Activated naive CD4-positive, alpha-beta T cell treated with anti-CD3 and anti-CD28 coated beads, Interleukin-2, amount 10 ng/mL, durations not matched to agents 7 days and 5 days (primary cell): ENCODE measurements around the gene PCSK2.

ENCODE experiments used
- CTCF ChIA-PET: fragments of 350-600 bp; sonication (Branson Sonifier 250); formaldehyde crosslinking; loops from one replicate; lab custom pipeline; 2021; ENCODE audit warnings: antibody characterized with exemption; lab: Charles Lee
- DNase-seq: peaks from one replicate; pipeline ENCODE4 v3.0.0-alpha.2; 2020
- H3K27ac Mint-ChIP-seq: one replicate; pipeline ENCODE4 v1.8.0; 2021; ENCODE audit warnings: mild to moderate bottlenecking, moderate library complexity, mixed read lengths
- H3K27me3 Mint-ChIP-seq: one replicate; pipeline ENCODE4 v1.8.0; 2021; ENCODE audit warnings: mild to moderate bottlenecking, mixed read lengths
- H3K36me3 Mint-ChIP-seq: one replicate; pipeline ENCODE4 v1.8.0; 2021; ENCODE audit warnings: mixed read lengths
- H3K4me1 Mint-ChIP-seq: one replicate; pipeline ENCODE4 v1.8.0; 2021; ENCODE audit warnings: mixed read lengths
- H3K4me3 Mint-ChIP-seq: one replicate; pipeline ENCODE4 v1.8.0; 2021; ENCODE audit warnings: mild to moderate bottlenecking, moderate library complexity, mixed read lengths
- H3K9me3 Mint-ChIP-seq: one replicate; pipeline ENCODE4 v1.8.0; 2021; ENCODE audit warnings: mixed read lengths

Gene PCSK2

GRCh38 chr20:17445543-17445942, 218.7 kb downstream of the PCSK2 start:
- H3K4me3 Mint-ChIP-seq = no peak overlapping the region
- peaks cover 23% of the 10 kb centered on the region for H3K27me3 Mint-ChIP-seq
- DNase-seq = no peak
- H3K36me3 Mint-ChIP-seq = no peaks in the 10 kb centered on the region
- CTCF ChIA-PET = no interaction called here
- H3K9me3 Mint-ChIP-seq = peaks cover 2% of the 10 kb centered on the region
- H3K27ac Mint-ChIP-seq = no peak overlapping the region
- H3K4me1 Mint-ChIP-seq = no peaks in the 10 kb centered on the region

- Mint-ChIP-seq H3K27ac (no peak overlapping the region), H3K27me3 (peaks cover 18% of the 10 kb centered on the region), H3K4me3 (no peak overlapping the region), H3K36me3 (no peaks in the 10 kb centered on the region), H3K9me3 (peaks cover 2% of the 10 kb centered on the region), H3K4me1 (no peaks in the 10 kb centered on the region)
- CTCF ChIA-PET = no interaction called here
- no peak for DNase-seq
Measured at GRCh38 chr20:17446171-17446570, 219.3 kb downstream of the PCSK2 start.

- H3K27ac Mint-ChIP-seq = no peak overlapping the region
- no peaks in the 10 kb centered on the region for H3K36me3 Mint-ChIP-seq
- H3K4me1 Mint-ChIP-seq = no peaks in the 10 kb centered on the region
- H3K4me3 Mint-ChIP-seq = no peak overlapping the region
- H3K9me3 Mint-ChIP-seq = no peaks in the 10 kb centered on the region
- CTCF ChIA-PET = no interaction called here
- DNase-seq = no peak
- peaks cover 31% of the 10 kb centered on the region for H3K27me3 Mint-ChIP-seq
Measured at GRCh38 chr20:17448071-17448470, 221.2 kb downstream of the PCSK2 start.

GRCh38 chr20:17449031-17449430, 222.2 kb downstream of the PCSK2 start:
- DNase-seq = no peak
- CTCF ChIA-PET = interaction anchor here (0.8 kb wide), 1 partner anchor 628 kb away, joined by 3 read pairs; no protein-coding TSS in a partner anchor
- Mint-ChIP-seq H3K27me3 (peaks cover 33% of the 10 kb centered on the region), H3K4me3 (no peak overlapping the region), H3K9me3 (no peaks in the 10 kb centered on the region), H3K36me3 (no peaks in the 10 kb centered on the region), H3K27ac (no peak overlapping the region), H3K4me1 (no peaks in the 10 kb centered on the region)

DNA sequence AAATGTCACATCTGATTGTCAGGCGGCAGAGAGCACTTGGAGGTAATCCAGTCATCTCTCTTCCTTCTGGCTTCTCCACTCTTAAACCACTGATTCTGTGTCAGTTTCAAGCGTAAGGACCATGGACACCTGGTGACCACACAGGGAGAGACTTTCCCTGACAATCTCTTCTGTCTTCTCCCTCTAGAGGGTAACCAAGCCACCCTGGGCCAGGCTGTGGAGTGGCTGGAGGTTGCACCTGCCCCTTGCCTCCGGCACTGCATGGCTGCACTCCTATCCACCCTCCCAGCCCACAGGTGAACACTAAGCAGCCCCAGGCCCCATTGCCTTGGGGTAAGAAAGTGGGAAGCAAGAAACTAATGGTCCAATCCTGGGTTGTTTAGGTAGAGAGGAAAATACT, 225.6 kb downstream of the PCSK2 start:
- no peak for DNase-seq
- Mint-ChIP-seq H3K36me3 (no peaks in the 10 kb centered on the region), H3K4me1 (no peaks in the 10 kb centered on the region), H3K27me3 (peaks cover 48% of the 10 kb centered on the region), H3K4me3 (no peak overlapping the region), H3K27ac (no peak overlapping the region), H3K9me3 (no peaks in the 10 kb centered on the region)
- CTCF ChIA-PET = no interaction called here

- H3K4me3 Mint-ChIP-seq = no peak overlapping the region
- H3K27ac Mint-ChIP-seq = no peak overlapping the region
- H3K36me3 Mint-ChIP-seq = no peaks in the 10 kb centered on the region
- peaks cover 53% of the 10 kb centered on the region for H3K27me3 Mint-ChIP-seq
- CTCF ChIA-PET = interaction anchor here (1.5 kb wide), 1 partner anchor 21 kb away, joined by 4 read pairs; no protein-coding TSS in a partner anchor
- DNase-seq = no peak
- H3K9me3 Mint-ChIP-seq = no peaks in the 10 kb centered on the region
- no peaks in the 10 kb centered on the region for H3K4me1 Mint-ChIP-seq
Measured at GRCh38 chr20:17453592-17453991, 226.8 kb downstream of the PCSK2 start.

DNA sequence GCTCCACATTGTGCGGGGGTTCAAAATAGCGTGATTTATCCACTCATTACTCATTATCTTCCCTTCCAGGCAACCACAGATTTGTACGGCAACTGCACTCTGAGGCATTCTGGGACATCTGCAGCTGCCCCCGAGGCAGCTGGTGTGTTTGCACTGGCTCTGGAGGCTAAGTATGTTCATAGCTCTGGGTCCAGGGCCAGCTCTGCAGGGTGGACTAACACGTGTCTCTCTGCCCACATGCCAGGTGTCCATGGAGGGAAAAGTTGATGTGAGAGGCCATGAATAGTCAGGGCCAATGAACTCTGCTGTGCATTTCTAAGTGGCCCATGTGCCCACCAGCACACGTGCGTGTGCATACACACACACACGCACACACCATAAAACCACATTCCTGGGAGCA, 229.4 kb downstream of the PCSK2 start:
- no peak overlapping the region for H3K4me3 Mint-ChIP-seq
- peaks cover 46% of the 10 kb centered on the region for H3K27me3 Mint-ChIP-seq
- H3K9me3 Mint-ChIP-seq = peaks cover 2% of the 10 kb centered on the region
- H3K36me3 Mint-ChIP-seq = no peaks in the 10 kb centered on the region
- H3K27ac Mint-ChIP-seq = no peak overlapping the region
- CTCF ChIA-PET = interaction anchor here (0.7 kb wide), 1 partner anchor 42 kb away, joined by 3 read pairs; no protein-coding TSS in a partner anchor
- peaks cover 6% of the 10 kb centered on the region for H3K4me1 Mint-ChIP-seq
- no peak for DNase-seq

DNA sequence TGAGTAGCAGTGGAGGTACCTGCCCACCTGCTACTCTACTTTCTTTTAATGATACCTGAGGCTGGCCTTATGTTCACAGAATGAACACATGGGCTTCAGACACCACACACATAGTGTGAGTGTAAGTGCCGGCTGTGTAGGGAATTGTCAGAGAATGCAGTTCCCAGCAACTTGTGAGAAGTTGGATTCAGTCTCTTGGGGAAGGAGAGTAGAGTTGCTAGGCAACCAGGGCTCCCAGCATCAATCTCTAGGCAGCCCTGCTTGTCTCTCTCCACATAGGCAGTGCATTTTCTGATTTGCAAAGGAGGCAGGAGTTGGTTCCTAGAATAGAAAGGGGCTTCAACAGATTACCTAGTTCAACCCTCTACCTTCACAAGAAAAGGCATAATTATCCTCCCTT, 230.2 kb downstream of the PCSK2 start:
- Mint-ChIP-seq H3K36me3 (no peaks in the 10 kb centered on the region), H3K9me3 (peaks cover 2% of the 10 kb centered on the region), H3K4me3 (no peak overlapping the region), H3K4me1 (peaks cover 6% of the 10 kb centered on the region), H3K27ac (no peak overlapping the region), H3K27me3 (peaks cover 41% of the 10 kb centered on the region)
- CTCF ChIA-PET = no interaction called here
- DNase-seq = no peak

GRCh38 chr20:17457588-17458190, 230.8 kb downstream of the PCSK2 start:
- DNase-seq = no peak
- Mint-ChIP-seq H3K36me3 (no peaks in the 10 kb centered on the region), H3K9me3 (peaks cover 2% of the 10 kb centered on the region), H3K4me1 (peaks cover 6% of the 10 kb centered on the region), H3K27ac (no peak overlapping the region), H3K4me3 (no peak overlapping the region), H3K27me3 (peaks cover 35% of the 10 kb centered on the region)
- CTCF ChIA-PET = interaction anchor here (0.6 kb wide), 1 partner anchor 24 kb away, joined by 3 read pairs; no protein-coding TSS in a partner anchor

GRCh38 chr20:17460119-17460518, 233.3 kb downstream of the PCSK2 start:
- no peak overlapping the region for H3K27ac Mint-ChIP-seq
- peaks cover 17% of the 10 kb centered on the region for H3K27me3 Mint-ChIP-seq
- no peak overlapping the region for H3K4me3 Mint-ChIP-seq
- peaks cover 6% of the 10 kb centered on the region for H3K4me1 Mint-ChIP-seq
- CTCF ChIA-PET = no interaction called here
- DNase-seq = no peak
- H3K36me3 Mint-ChIP-seq = no peaks in the 10 kb centered on the region
- peaks cover 2% of the 10 kb centered on the region for H3K9me3 Mint-ChIP-seq

DNA sequence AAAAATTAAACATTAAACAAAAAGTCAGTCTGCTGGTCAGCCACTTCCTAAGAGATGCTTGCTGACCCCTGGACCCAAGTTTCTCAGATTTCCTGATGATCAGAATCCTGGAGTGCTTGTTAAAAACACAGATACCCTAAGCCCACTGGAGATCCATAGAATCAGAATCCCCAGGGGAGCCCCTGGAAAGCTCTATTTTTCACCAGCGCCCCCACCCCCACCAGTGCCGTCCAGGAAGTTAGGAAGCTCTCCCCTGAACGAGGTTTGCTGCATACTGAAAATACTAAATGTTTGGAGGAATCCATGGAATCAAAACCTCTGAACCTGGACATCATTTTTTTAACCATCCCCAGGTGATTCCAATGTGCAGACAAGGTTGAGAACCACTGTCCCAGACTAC, 235.1 kb downstream of the PCSK2 start:
- Mint-ChIP-seq H3K27ac (no peak overlapping the region), H3K4me3 (no peak overlapping the region), H3K4me1 (peaks cover 6% of the 10 kb centered on the region), H3K9me3 (peaks cover 2% of the 10 kb centered on the region), H3K27me3 (peaks cover 12% of the 10 kb centered on the region), H3K36me3 (no peaks in the 10 kb centered on the region)
- DNase-seq = no peak
- CTCF ChIA-PET = no interaction called here

- H3K36me3 Mint-ChIP-seq = no peaks in the 10 kb centered on the region
- no peak for DNase-seq
- CTCF ChIA-PET = no interaction called here
- peaks cover 2% of the 10 kb centered on the region for H3K9me3 Mint-ChIP-seq
- no peak overlapping the region for H3K4me3 Mint-ChIP-seq
- no peaks in the 10 kb centered on the region for H3K27me3 Mint-ChIP-seq
- no peak overlapping the region for H3K27ac Mint-ChIP-seq
- peaks cover 6% of the 10 kb centered on the region for H3K4me1 Mint-ChIP-seq
Measured at GRCh38 chr20:17463711-17464110, 236.9 kb downstream of the PCSK2 start.

DNA sequence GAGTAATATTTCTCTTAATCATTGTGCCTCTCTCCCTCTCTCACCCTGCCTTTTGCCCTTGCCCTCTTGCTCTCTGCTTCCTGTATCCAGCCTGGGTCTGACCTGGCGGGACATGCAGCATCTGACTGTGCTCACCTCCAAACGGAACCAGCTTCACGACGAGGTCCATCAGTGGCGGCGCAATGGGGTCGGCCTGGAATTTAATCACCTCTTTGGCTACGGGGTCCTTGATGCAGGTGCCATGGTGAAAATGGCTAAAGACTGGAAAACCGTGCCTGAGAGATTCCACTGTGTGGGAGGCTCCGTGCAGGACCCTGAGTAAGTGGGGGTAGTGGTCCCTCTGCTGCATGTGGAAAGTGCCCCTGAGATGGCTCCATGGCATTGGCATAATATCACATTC, 238.4 kb downstream of the PCSK2 start:
- no peak overlapping the region for H3K27ac Mint-ChIP-seq
- H3K4me3 Mint-ChIP-seq = no peak overlapping the region
- peaks cover 5% of the 10 kb centered on the region for H3K4me1 Mint-ChIP-seq
- H3K27me3 Mint-ChIP-seq = no peaks in the 10 kb centered on the region
- CTCF ChIA-PET = no interaction called here
- H3K36me3 Mint-ChIP-seq = no peaks in the 10 kb centered on the region
- no peaks in the 10 kb centered on the region for H3K9me3 Mint-ChIP-seq
- DNase-seq = no peak

DNA sequence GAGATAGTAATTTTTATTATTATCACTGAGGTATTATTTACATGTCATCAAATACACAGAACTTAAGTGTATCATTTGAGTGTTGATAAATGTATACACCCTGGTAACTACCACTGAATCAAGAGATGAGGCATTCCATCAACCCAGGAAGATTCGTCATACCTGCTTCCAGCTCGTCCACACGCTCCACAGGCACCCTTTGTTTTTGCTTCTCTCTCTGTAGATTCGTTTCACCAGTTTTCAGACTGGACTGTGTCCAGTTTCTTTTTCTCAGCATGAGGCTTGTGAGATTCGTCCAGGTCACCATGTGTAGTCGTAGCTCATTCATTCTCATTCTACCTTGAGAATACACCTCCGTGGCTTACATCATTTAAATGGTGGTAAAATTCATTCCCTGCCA, 239.8 kb downstream of the PCSK2 start:
- no peak overlapping the region for H3K27ac Mint-ChIP-seq
- H3K9me3 Mint-ChIP-seq = no peaks in the 10 kb centered on the region
- no peaks in the 10 kb centered on the region for H3K36me3 Mint-ChIP-seq
- no peak for DNase-seq
- H3K27me3 Mint-ChIP-seq = peaks cover 3% of the 10 kb centered on the region
- CTCF ChIA-PET = no interaction called here
- no peak overlapping the region for H3K4me3 Mint-ChIP-seq
- no peaks in the 10 kb centered on the region for H3K4me1 Mint-ChIP-seq

DNA sequence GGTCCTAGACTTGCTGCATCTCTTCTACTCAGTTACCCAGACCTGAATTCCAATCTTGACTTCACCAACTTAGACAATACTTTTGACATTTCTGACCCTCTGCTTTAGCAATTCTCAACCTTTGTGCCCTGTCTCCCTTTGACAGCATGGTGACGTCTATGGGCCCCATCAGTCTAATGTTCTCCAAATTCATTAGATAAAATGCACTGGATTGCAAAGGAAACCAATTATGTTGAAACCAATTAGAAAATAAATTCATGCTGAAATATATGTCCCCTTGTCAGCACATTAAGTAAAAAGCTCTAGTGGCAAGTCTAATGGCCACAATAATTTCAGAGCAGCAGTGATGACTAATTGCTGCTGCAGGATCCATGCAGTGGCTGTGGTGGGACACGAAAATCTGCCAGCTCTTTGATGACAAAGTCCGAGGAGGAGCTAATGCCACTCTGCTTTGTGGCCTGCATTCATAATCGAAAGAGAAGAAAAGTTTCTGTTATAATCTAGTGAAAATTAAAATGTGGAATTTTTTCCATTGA, 240.3 kb downstream of the PCSK2 start:
- CTCF ChIA-PET = no interaction called here

More for the DNA sequence above, 240.3 kb downstream of the PCSK2 start:
- H3K4me3 Mint-ChIP-seq = no peak overlapping the region
- DNase-seq = no peak
- no peaks in the 10 kb centered on the region for H3K36me3 Mint-ChIP-seq
- no peaks in the 10 kb centered on the region for H3K4me1 Mint-ChIP-seq
- H3K9me3 Mint-ChIP-seq = no peaks in the 10 kb centered on the region
- peaks cover 5% of the 10 kb centered on the region for H3K27me3 Mint-ChIP-seq
- no peak overlapping the region for H3K27ac Mint-ChIP-seq
